HG02678 (cell line): Measurements from ENCODE around the gene VASP.
A peak's percentile ranks its signal among the peaks of the same experiment; 100 is the strongest.

Experiments used
- ATAC-seq: cut with Tn5 transposase; IDR thresholded peaks from one replicate; pipeline ENCODE4 v1.9.1; 2021; ENCODE audit warnings: mild to moderate bottlenecking, moderate library complexity; ENCODE audit not compliant: unreplicated experiment

The VASP gene

DNA sequence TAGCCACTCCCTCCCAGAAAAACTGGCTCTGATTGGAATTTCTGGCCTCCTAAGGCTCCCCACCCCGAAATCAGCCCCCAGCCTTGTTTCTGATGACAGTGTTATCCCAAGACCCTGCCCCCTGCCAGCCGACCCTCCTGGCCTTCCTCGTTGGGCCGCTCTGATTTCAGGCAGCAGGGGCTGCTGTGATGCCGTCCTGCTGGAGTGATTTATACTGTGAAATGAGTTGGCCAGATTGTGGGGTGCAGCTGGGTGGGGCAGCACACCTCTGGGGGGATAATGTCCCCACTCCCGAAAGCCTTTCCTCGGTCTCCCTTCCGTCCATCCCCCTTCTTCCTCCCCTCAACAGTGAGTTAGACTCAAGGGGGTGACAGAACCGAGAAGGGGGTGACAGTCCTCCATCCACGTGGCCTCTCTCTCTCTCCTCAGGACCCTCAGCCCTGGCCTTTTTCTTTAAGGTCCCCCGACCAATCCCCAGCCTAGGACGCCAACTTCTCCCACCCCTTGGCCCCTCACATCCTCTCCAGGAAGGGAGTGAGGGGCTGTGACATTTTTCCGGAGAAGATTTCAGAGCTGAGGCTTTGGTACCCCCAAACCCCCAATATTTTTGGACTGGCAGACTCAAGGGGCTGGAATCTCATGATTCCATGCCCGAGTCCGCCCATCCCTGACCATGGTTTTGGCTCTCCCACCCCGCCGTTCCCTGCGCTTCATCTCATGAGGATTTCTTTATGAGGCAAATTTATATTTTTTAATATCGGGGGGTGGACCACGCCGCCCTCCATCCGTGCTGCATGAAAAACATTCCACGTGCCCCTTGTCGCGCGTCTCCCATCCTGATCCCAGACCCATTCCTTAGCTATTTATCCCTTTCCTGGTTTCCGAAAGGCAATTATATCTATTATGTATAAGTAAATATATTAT, 33.3 kb upstream of the VASP start:
- no peak for ATAC-seq

DNA sequence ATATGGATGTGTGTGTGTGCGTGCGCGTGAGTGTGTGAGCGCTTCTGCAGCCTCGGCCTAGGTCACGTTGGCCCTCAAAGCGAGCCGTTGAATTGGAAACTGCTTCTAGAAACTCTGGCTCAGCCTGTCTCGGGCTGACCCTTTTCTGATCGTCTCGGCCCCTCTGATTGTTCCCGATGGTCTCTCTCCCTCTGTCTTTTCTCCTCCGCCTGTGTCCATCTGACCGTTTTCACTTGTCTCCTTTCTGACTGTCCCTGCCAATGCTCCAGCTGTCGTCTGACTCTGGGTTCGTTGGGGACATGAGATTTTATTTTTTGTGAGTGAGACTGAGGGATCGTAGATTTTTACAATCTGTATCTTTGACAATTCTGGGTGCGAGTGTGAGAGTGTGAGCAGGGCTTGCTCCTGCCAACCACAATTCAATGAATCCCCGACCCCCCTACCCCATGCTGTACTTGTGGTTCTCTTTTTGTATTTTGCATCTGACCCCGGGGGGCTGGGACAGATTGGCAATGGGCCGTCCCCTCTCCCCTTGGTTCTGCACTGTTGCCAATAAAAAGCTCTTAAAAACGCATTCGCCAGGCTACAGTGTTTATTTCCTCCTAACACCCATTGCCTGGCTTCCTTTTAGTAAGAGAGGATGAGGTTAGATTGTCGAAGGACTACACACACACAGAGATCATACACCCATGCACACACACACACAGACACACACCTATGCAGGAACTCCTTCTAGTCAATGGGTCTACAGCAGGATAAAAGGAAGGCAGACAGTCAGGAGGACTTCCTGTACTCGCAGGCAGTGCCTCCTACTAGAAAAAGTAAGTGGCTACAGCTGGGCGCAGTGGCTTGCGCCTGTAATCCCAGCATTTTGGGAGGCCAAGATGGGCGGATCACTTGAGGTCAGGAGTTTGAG, 32.4 kb upstream of the VASP start:
- no peak for ATAC-seq

DNA sequence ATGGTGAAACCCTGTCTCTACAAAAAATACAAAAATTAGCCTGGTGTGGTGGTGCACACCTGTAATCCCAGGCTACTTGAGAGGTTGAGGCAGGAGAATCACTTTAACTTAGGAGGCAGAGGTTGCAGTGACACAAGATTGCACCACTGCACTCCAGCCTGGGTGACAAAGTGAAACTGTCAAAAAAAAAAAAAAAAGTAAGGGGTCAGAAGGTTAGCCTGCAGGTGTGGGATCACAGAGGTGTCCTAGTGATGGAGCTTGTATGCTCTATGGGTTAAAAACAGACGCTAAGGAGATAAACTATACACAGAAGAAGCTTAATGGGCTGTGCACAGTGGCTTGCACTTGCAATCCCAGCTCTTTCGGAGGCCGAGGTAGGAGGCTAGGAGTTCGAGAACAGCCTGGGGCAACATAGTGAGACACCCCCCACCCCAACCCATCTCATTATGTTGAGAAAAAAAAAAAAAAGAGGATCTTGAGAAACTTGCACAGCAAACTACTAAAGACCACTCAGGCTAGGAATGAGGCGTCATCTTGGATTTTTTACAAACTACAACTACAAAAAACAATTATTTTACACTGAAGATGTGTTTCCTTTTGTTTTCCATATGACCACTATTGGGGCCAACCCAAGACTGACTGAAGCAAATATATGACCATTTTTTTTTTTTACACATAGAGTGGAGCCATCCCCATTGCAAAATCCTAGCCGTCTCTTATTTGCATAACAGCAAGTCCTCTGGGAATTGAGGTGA, 31.6 kb upstream of the VASP start:
- ATAC-seq, result no peak

DNA sequence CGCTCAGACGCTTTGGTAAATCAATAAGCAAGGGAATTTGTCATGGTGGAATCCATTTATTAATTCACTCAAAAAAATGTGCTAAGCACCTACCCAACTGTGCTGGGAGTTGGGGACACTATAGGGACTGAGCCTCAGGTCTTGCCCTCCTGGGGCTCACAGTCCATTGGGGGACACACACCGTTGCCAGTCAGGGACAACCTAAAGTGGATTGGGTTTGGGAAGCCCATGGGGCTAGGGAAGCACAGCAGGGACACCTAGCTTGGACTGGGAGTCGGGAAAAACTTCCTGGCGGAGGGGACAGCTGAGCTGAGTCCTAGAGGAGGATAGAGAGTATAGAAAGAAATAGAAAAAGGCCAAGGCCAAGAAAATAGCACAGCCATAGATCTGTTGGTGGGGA, 31.0 kb upstream of the VASP start:
- ATAC-seq, result no peak

DNA sequence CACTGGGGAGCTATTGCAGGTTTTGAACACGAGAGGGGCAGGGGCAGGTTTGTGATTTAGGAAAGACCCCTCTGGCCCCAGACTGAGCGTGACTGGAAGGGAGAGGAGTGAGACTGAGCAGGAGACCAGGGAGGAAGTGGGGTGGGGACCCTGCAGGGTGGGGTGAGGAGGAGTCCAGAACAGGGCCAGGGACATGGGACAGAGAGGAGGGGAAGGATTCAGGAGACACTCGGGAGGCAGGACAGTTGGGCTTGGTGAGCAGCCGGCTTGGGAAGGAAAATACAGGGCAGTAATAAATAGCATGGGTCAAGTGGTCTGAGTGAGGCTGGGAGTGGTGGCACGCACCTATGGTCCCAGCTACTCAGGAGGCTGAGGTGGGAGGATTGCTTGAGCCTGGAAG, 30.1 kb upstream of the VASP start:
- no peak for ATAC-seq

DNA sequence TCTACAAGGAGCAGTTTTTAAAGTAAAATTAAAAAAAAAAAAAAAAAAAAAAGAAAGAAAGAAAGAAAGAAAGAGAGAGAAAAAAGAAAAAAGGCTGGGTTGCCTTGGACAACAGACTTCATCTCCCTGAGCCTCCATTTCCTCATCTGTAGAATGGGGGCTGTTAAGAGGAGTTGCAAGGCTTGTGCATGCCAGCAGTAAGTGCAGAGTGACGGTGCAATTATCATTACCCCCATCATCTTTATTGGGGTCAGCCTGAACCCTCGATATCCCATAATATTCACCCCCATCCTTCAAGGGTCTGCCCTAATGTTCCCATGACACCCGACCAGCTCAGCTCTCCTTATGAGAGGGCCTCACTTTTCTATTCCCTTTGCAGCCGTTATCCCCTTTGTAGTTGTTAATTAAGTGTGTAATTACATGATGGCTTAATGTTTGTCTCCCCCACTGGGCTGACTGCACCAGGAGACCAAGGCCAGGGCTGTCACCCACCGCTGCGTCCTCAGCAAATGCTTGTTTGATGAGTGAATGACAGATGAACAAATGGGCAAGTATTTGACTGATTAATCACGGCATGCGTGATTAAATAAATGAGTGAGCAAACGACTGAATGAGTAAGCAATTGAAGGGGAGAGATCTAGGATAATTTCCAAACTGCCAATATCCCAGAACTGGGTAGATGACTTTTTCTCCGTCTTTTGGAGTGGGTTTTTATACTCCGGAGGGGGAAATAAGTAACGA, 29.4 kb upstream of the VASP start:
- no peak for ATAC-seq

DNA sequence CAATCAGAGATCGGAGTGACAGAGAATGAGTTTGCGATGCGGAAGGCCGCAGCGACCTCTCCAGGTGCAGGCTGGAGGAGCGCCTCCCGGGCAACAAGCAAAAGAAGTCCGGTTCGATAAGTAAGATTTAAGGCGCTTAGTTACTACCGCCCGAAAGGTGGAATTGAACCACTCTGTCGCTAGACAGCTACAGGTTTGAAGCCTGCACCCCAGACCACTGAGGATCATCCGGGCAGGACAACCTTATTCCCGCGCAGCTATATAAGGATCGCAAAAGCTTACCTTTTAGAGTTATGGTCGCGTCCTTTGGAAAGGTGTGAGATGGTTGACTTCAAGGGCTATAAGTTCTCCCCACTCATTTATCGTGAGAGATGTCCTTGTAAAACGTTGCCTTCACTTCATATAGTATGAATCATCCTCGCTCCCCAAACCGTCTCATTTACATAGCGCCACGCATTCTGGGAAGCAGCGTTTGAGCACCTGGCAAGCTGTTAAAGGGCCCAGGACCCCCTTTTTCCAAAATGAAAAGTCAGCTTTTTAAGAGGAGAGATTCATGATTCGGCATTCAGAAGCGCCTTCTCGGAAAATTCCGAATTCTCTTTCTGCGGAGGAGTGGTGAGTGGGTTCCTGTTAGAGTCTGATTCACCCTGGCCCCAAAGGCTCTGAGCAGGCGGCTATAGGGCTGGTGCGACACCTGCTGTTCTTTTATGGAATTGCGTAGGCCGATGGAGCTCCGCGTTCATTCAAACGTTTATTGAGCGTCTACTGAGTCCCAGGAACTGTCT, 28.6 kb upstream of the VASP start:
- peak; percentile 82 for ATAC-seq

DNA sequence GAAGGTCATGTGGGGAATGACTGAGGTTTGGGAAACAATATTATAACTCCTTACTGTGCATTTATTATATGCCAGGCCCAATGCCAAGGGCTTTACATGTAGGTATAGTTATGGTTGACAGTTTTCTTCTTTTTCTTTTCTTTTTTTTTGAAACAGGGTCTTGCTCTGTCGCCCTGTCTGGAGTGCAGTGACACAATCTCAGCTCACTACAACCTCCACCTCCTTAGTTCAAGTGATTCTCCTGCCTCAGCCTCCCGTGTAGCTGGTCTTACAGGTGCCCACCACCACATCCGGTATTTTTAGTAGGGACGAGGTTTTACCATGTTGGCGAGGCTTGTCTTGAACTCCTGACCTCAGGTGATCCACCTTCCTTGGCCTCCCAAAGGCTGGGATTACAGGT, 24.2 kb upstream of the VASP start:
- ATAC-seq, result no peak

DNA sequence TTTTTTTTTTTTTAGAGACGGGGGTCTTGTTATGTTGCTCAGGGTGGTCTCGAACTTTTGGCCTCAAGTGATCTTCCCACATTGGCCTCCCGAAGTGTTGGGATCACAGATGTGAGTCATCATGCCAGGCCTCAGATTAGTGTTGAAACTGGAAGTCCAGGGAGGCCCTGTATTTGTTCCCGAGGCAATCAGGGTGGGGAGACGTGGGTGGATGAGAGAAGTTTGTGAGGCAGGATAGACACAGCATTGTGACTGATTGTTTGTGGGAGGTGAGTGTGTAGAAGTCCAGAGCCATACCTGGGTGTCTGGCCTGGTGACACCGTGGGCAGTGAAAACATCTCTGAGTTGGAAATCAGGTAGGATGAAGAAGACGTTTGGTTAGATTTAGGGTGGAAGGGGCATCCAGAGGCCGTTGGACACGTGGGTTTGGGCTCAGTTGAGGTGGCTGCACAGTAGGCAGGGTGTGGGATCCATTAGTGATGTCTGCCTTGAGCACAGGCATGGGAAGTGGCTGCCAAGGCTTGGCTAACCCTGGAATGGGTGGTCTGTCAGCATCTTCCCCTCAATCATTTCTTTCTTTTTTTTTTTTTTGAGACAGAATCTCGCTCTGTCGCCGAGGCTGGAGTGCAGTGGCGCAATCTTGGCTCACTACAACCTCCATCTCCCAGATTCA, 22.9 kb upstream of the VASP start:
- no peak for ATAC-seq

DNA sequence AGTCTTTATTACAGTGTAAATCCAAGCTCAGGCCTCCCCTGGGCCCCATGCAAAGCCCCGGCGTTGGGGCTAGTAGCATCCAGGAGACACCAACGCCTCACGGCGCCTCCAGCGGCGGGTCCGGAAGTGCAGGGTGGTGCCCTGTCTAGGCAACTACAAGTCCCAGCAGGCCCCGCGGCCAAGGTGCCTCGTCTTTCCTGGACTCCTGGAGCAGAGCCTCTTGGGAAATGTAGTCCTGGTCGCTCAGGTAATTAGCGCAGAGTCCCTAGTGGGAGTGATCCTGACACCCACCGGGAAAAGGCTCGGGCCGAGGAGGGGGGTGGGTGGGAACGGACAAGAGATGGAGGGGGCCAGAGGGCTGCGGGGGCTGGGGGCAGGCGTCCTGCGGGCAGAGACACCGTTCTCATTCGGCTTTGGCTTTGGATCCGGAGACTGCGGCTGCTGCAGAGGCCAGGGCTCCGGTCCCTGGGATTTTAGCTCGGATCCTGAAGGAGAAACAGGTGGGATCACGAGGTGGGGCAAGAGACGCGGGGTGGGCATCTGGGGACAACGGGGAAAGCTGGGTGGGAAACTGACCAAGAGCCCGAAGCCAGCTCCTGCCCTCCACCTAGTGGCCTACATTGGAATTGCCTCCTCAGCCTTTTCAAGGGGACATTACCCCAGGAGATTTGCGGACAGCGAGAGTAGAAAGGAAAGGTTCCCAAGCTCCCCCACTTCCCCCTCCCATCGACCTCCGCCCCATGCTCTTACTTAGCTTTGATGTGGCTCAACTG, 21.8 kb upstream of the VASP start:
- peak; percentile 95 for ATAC-seq

DNA sequence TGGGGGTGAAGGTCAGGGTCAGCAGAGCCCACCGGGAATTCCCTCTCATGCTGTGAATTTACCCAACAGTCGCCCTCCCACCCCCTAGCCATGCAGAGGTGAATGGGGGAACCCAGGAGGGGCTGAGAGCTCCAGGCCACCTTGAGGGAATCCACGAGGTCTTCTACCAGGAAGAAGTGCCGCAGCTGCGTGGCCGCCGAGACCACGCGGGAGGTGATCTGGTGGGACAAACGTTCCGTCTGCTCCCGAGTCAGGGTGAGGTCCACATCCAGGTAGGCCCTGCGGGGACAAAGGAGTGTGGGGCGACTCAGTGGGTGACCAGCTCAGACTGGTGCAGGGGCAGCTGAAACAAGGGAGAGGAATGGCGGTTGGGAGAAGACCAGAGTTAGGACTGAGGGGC, 18.6 kb upstream of the VASP start:
- no peak for ATAC-seq

DNA sequence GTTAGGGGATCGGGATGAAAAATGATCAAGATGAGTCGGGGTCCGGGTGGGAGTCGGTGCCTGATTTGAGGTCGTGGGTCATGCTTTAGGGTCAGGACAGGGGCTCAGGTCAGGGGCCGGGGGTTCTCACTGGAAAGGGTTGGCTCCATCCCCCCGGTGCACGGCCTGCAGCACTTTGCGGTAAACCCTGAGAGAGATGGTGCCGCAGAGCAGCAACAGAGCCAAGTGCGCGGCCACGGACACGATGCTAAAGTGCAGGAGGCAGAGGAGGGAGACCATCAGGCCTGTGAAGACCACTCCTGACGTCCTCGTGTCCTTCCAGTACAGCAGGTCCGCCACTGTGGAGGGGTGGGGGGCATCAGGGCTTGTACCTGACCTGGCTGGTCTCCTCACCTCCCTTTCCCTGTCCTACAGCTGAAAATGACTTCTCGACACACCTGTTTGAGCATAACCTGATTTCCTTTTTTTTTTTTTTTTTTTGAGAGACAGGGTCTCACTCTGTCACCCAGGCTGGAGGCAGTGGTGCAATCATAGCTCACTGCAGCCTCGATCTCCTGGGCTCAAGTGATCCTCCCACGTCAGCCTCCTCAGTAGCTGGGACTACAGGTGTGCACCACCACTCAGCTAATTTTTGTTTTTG, 17.9 kb upstream of the VASP start:
- no peak for ATAC-seq

DNA sequence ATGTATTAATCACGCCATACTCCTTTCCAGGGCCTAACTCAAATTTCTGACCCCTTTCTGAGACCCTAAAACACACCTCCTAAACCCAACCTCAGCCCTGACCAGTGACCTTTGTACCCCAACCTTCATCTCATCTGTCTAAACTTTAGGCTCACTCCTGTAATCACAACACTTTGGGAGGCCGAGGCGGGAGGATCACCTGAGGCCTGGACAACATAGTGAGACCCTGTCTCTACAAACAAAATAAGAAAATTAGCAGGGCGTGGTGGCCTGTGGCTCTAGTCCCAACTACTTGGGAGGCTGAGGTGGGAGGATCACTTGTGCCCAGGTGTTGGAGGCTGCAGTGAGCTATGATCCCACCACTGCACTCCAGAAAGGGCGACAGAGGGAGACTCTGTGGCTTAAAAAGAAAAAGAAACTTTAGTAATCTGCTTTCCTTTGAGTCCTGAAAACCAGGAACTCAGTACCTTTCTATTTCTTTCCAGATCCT, 15.1 kb upstream of the VASP start:
- no peak for ATAC-seq

DNA sequence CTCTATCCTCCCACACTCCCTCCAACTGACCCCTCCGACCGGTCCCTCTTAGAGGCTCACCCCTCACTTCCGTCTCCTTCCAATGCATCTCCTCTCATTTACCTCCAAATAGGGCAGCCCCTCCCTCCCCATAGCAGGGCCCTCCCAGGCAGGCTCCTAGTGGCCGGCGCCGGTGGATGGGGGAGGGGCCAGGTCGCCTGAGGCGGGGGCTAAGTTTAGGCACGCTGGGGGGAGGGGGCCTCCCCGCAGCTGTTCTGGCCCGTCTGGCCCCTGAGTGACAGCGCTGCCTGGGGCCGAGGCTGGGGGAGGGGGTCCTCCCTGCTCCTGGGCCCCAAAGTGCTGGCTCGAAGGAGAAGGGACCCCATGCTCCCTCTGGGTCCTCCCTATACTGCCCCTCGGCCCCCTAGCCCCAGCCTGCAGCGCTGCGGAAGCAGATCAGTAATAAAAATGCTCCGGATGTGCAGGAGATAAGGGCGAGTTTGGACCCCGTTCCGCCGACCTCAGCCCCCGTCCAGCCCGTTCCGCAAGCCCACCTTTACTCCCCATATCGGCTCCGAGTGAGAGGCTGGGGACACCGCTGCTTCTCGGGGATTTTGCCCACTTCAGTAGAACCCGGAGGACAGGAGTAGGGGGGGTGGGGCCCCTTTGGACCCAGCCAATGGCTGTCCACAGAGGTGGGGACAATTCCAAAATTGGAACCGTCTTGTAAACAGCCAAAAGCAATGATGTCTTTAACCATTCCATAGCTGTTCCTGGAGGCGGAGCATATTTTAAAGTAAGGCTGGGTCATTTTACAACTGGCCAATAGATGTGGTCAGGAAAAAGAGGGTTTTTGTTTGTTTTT, 14.4 kb upstream of the VASP start:
- no peak for ATAC-seq

DNA sequence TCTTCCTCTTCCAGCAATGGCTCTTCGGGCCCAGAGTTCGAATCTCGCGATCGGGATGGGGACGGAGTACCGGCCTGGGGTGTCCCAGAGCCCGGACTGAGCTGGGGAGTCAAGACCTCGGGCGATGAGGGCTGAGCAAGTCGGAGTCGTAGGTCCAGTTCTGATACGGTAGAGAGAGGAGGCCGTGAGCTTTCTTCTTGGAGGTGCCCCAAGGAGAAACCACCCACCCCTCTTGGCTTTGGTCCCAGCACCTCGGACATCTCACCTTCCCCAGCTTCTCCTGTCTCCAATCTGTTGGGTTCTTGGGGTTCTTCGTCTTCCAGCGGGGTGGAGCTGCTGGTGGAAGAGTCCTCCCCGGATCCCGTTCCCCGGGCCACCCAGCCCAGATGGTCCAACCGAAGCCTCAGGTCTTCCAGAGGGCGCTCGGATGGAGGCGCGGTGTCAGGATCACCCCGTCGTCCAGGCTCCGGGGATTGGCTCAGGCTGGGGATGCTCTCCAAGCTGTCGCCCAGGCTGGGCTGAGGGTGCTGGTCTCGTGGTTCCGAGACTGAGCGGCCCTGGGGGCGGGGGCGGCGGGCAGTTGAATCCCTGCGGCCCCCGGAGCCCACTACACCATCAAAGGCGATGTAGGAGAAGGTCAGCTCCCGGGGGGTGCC, 12.9 kb upstream of the VASP start:
- ATAC-seq, result no peak

DNA sequence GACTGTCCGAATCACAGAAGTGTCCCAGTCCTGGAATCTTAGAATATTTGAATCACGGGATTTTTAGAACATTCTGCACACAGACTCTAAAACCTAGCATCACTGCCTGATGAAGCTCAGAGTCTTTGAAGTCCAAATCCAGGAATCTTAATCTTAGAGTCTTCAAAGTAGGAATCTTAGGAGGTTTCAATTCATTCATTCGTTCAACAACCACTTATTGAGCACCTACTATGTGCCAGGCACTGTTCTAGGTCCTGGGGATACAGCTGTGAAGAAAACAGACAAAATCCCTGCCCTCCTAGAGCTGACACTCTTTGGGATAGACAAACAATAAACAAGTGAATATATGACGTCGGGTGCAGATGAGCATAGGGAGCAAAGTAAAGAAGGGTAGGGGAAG, 12.1 kb upstream of the VASP start:
- ATAC-seq, result no peak
